HG03108 (cell line): ENCODE measurements around the gene DRGX.

ENCODE experiments used
- ATAC-seq: cut with Tn5 transposase; IDR thresholded peaks from one replicate; pipeline ENCODE4 v1.9.1; 2021; ENCODE audit warnings: moderate library complexity; ENCODE audit not compliant: unreplicated experiment

The DRGX gene

GRCh38 chr10:49323171-49323895 lies 72.6 kb downstream of the DRGX start:
- no peak for ATAC-seq

DNA sequence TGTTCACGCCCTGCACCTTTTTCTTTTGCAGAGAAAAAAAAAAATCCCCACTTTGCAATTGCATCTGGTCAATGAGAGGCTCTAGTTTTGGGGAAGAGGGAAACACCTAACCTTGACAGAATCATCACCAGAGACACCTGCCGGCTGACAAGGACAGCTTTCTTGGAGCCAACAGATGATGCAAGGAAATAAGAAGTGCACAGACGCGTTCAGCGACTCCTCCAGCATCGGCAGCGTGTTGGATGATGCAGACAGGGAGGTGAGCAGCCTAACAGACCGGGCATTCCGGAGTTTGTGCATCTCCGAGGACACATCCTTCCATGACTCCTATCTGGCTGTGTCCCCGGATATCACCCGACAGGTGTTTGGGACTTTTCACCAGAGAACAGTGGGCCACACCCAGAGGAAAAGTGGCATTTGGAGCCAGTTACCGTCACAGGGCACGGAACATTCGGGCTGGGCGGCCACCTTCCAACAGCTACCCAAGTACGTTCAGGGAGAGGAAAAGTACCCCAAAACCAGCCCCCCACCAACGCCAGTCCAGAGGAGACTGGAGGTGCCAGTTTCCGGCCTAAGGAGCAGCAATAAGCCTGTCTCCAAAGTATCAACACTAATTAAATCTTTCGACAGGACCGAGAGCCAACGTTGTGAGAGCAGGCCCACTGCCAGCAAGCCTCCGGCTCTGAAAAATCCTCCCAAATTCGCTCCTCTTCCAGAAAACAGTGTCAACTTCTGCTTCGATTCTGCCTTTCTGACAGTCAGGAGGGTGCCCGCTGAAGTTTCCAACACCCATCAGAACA lies 73.3 kb downstream of the DRGX start:
- no peak for ATAC-seq

DNA sequence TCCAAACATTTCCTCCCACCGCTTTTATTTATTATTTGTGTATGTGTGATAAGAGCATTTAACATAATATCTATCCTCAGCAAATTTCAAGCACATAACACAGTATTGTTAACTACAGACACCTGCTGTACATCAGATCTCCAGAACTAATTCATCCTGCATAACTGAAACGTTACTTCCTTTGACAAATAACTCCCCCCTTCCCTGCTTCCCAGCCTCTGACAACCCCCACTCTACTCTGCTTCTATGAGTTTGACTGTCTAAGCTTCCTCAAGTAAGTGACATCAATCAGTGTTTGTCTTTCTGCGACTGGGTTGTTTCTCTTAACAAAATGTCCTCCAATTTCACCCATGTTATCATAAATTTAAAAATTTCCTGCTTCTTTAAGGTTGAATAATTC lies 74.9 kb downstream of the DRGX start:
- no peak for ATAC-seq

GRCh38 chr10:49320191-49320590 lies 75.7 kb downstream of the DRGX start:
- ATAC-seq: no peak

DNA sequence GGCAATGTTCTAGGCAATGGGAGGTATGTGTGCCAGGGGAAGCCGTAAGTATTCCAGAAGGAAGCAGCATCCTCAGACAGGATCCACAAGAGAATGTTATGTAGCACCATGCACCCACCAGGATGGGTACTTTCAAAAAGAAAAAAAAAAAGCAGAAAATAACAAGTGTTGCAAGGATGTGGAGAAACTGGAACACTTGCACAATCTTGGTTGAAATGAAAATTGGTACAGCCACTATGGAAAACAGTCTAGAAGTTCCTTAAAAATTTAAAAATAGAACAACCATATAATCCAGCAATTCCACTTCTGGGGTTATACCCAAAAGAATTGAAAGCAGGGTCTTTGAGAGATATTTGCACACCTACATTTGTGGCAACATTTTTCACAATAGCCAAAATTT lies 76.7 kb downstream of the DRGX start:
- no peak for ATAC-seq

DNA sequence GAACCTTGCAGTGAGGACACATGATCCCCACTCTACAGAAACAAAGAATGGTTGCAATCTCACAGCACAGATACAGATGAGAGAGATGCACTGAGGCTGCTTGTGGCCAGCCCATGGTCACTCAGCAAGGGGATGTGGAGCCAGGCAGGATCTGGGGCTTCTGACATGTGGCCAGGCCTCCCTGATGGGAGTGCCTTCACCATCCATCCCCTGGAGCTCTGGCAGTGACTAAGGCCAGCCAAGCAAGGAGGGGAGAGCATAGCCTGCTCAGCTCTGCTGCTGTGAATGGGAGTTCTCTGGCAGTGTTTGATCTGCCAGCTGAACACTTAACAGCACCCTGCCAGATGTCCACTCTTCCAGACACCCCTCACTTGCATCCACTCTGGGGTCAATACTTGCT lies 77.1 kb downstream of the DRGX start:
- ATAC-seq: no peak

DNA sequence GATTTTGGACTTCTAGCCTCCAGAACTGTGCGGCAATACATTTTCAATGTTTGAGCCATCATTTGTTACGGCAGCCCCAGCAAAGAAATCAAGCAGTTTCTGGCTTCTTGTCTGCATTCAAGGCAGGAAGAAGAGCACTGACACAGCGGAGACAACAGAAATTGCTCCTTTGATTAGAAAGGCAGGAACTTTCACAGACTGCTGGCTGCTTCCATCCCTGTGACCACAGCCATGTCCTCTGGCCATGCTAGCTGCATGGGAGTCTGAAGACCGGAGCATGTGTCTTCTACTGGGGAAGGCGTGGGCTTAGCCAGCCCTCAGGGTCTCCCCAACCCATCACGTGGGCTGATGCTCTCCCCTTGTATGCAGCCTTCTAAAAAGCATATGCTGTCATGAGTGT lies 77.9 kb downstream of the DRGX start:
- ATAC-seq: no peak

GRCh38 chr10:49314806-49315205 lies 81.1 kb downstream of the DRGX start:
- ATAC-seq: no peak
